ENCODE data around the gene ENTPD1.
A peak's percentile ranks its signal among the peaks of the same experiment; 100 is the strongest.
"Not testable (repeated sequence)": the region's sequence is repeated elsewhere in the genome, so short reads cannot be mapped to it uniquely, and the experiment has no call there.

The ENTPD1 gene

DNA sequence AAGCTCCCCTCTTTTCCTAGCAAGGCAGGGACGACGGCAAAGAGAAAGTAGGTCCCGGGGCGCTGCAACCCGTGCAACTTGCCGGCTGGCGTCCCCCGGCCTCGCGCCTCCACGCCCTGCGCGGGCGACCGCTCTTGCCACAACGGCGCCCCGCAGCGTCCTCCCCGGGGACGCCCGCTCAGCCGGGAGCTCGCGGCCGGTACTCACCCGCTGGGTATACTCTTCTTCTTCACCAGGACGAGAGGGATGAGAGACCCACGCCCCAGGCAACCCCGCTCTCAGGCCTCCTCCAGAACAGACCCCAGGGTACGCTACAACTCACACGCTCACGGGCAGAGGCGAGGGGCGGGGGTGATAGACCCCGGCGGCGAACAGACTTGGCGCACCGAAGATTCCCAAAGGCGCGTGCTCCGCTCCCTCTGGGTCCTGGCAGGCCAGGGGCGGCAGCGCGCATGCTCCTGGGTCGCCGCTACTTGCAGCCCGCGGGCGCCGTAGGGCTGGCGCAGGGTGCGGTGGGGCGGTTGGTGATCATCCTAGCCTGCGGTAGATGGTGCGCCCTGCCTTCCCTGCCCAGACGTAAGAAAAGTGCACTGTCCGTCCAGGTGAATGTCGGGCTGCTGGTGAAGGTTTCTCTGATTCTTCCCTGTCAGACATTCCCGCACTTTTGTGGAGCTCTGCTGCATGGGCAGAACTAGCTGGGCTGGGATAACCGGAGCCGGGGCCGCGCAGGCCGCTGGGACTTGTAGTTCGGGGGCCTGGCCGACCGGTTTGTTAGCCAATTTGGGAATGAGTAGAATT, 151.7 kb downstream of the ENTPD1 start, which contains the start of gene CC2D2B:
Gene CC2D2B, plus strand, starts transcription at position 520 of the 798 bp plus-strand sequence. CDS start 3,349 bp downstream, outside the sequence.
- no peak for TF ChIP-seq EZH2phosphoT487 (IDR thresholded peaks at IDR 0.05; ENCODE audit: low read depth)
- TF ChIP-seq, protein P1, sequence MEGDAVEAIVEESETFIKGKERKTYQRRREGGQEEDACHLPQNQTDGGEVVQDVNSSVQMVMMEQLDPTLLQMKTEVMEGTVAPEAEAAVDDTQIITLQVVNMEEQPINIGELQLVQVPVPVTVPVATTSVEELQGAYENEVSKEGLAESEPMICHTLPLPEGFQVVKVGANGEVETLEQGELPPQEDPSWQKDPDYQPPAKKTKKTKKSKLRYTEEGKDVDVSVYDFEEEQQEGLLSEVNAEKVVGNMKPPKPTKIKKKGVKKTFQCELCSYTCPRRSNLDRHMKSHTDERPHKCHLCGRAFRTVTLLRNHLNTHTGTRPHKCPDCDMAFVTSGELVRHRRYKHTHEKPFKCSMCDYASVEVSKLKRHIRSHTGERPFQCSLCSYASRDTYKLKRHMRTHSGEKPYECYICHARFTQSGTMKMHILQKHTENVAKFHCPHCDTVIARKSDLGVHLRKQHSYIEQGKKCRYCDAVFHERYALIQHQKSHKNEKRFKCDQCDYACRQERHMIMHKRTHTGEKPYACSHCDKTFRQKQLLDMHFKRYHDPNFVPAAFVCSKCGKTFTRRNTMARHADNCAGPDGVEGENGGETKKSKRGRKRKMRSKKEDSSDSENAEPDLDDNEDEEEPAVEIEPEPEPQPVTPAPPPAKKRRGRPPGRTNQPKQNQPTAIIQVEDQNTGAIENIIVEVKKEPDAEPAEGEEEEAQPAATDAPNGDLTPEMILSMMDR (IDR thresholded peaks at IDR 0.05; ENCODE audit: low read depth, low read length), result no peak
- Histone ChIP-seq H3K4me3 (ENCODE audit: low read length) (peak within 1 kb of the TSS; percentile 99), H3K9me3 (ENCODE audit: insufficient read depth, low read length) (no peaks in the 10 kb centered on the region), H3K79me2 (ENCODE audit: low read length) (no peaks in the 10 kb centered on the region; the same call in 1 of the 2 replicates), H3K27ac (ENCODE audit: low read length) (peak within 1 kb of the TSS; percentile 64), H2AFZ (ENCODE audit: low read depth, low read length) (peak within 1 kb of the TSS; percentile 100), H3K36me3 (replicated peaks; ENCODE audit: low read depth, low read length) (peaks cover under 1% of the 10 kb centered on the region), H4K20me1 (ENCODE audit: insufficient read depth, low read length) (no peaks in the 10 kb centered on the region), H3K27me3 (ENCODE audit: low read depth, low read length) (no peaks in the 10 kb centered on the region), H3K9ac (ENCODE audit: low read length) (peak within 1 kb of the TSS; percentile 96), H3K4me2 (ENCODE audit: low read length) (peak within 1 kb of the TSS; percentile 55), H3K4me1 (ENCODE audit: low read length) (peaks cover 3% of the 10 kb centered on the region; the same call in 1 of the 2 replicates)

DNA sequence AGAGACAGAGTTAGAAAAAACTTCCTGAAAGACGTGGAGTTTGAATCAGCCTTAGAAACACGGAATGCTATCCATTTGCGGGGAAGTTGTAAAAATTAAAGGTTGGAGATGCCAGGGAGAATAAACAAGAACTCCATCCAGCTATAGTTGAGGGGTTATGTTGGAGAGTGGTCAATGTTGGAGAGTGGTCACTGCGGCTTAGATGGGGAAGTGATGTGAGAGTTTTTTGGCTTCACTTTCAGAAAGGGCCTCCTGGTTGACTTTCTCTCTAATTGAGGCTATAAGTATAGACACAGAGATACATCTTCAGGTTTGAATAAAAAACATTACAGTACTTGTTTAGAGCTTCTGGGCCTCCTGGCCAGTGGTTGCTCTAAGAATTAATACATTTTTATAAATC, 152.5 kb downstream of the ENTPD1 start:
- TF ChIP-seq, protein P1 (IDR thresholded peaks at IDR 0.05; ENCODE audit: low read depth, low read length), result no peak
- TF ChIP-seq EZH2phosphoT487 (IDR thresholded peaks at IDR 0.05; ENCODE audit: low read depth), result no peak
- H3K9ac ChIP-seq (ENCODE audit: low read length), result no peak overlapping the region
- no peaks in the 10 kb centered on the region for H3K27me3 ChIP-seq (ENCODE audit: low read depth, low read length)
- H3K27ac ChIP-seq (ENCODE audit: low read length), result no peak overlapping the region
- peak overlapping the region; percentile 99 for H3K4me3 ChIP-seq (ENCODE audit: low read length)
- peak overlapping the region; percentile 55 for H3K4me2 ChIP-seq (ENCODE audit: low read length)
- no peaks in the 10 kb centered on the region for H3K4me1 ChIP-seq (ENCODE audit: low read length)
- H2AFZ ChIP-seq (ENCODE audit: low read depth, low read length), result peak overlapping the region; percentile 100
- no peaks in the 10 kb centered on the region for H3K9me3 ChIP-seq (ENCODE audit: insufficient read depth, low read length)
- no peaks in the 10 kb centered on the region for H4K20me1 ChIP-seq (ENCODE audit: insufficient read depth, low read length)
- no peaks in the 10 kb centered on the region; the same call in 1 of the 2 replicates for H3K79me2 ChIP-seq (ENCODE audit: low read length)
- H3K36me3 ChIP-seq (replicated peaks; ENCODE audit: low read depth, low read length), result no peaks in the 10 kb centered on the region

DNA sequence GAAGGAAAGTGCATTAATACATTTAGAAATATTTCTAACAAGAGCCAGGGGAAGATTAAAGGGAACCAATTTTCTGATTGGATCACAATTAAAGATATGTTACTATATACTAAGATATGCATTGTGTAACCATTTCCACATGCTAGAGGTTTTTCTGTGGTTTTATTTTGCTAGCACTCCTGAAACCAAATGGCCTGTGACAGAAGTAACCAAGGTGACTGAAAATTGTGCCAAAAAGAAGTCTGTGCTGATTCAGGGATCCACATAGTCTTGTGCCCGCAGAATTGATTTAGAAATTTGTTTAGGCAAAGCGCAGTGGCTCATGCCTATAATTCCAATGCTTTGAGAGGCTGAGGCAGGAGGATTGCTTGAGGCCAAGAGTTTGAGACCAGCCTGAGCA, 153.6 kb downstream of the ENTPD1 start:
- Histone ChIP-seq H3K9me3 (ENCODE audit: insufficient read depth, low read length) (no peaks in the 10 kb centered on the region), H3K79me2 (ENCODE audit: low read length) (no peaks in the 10 kb centered on the region; the same call in 1 of the 2 replicates), H3K27me3 (ENCODE audit: low read depth, low read length) (no peaks in the 10 kb centered on the region), H3K4me2 (ENCODE audit: low read length) (no peak overlapping the region), H3K4me3 (ENCODE audit: low read length) (no peak overlapping the region), H3K4me1 (ENCODE audit: low read length) (no peaks in the 10 kb centered on the region), H3K36me3 (replicated peaks; ENCODE audit: low read depth, low read length) (no peaks in the 10 kb centered on the region), H4K20me1 (ENCODE audit: insufficient read depth, low read length) (no peaks in the 10 kb centered on the region), H3K9ac (ENCODE audit: low read length) (no peak overlapping the region), H2AFZ (ENCODE audit: low read depth, low read length) (no peak overlapping the region), H3K27ac (ENCODE audit: low read length) (no peak overlapping the region)
- TF ChIP-seq, protein P1 (IDR thresholded peaks at IDR 0.05; ENCODE audit: low read depth, low read length), result no peak
- no peak for TF ChIP-seq EZH2phosphoT487 (IDR thresholded peaks at IDR 0.05; ENCODE audit: low read depth)

DNA sequence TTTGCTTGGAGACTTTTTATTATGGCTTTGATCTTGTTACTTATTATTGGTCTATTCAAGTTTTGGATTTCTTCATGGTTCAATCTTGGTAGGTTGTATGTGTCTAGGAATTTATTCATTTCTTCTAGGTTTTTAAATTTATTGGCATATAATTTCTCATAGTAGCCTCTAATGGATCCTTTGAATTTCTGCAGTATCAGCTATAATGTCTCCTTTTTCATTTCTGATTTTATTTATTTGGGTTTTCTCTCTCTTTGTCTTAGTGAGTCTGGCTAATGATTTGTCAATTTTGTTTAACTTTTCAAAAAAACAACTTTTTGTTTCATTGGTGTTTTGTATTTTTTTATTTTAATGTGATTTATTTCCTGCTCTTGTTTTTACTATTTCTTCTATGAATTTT, 160.1 kb downstream of the ENTPD1 start:
- H3K4me3 ChIP-seq (ENCODE audit: low read length); H3K36me3 ChIP-seq (replicated peaks; ENCODE audit: low read depth, low read length); H3K4me2 ChIP-seq (ENCODE audit: low read length); H3K27me3 ChIP-seq (ENCODE audit: low read depth, low read length); H4K20me1 ChIP-seq (ENCODE audit: insufficient read depth, low read length); H3K79me2 ChIP-seq (ENCODE audit: low read length); H3K4me1 ChIP-seq (ENCODE audit: low read length); H3K9me3 ChIP-seq (ENCODE audit: insufficient read depth, low read length); H3K9ac ChIP-seq (ENCODE audit: low read length); H2AFZ ChIP-seq (ENCODE audit: low read depth, low read length); H3K27ac ChIP-seq (ENCODE audit: low read length): not testable (repeated sequence)
